Testis (tissue), 2 donors: Measurements from ENCODE around the gene NTM.

Source experiments
- POLR2A ChIP-seq: fragments of 450-650 bp; IDR thresholded peaks from one replicate; pipeline ENCODE4 v1.6.1; 2017; ENCODE audit warnings: antibody characterized with exemption, mild to moderate bottlenecking, moderate library complexity
- TF ChIP-seq, protein P1 (sequence below), 3 experiments: fragments of 450-650 bp in 2 of 3; fragments of 200-600 bp in 1 of 3; sonication (generic) in 1 of 3; IDR thresholded peaks; one replicate each; pipeline ENCODE4 v1.5.1; 2016 to 2019; ENCODE audit warnings: antibody characterized with exemption in 3 of 3, mild to moderate bottlenecking in 2 of 3, moderate library complexity in 1 of 3

DNA sequence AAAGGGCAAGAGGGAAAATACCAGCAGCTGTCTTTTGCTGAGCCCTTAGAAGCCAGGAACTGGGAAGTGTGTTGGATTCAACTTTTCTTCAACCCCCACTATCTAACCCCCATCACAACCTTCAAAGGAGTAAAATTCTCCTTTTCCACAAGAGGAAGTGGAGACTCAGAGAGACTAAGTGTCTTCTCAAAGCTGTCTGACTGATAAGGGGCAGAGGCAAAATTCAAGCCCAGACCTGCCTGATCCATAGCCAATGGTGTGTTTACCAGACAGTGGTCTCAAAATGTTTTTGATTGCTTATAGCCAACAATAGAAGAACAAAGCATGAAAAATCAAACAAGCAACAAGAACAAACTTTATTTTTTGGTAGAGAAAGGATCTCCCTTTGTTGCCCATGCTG, 707.0 kb downstream of the NTM start:
- no peak for TF ChIP-seq POLR2A
- TF ChIP-seq, protein P1, sequence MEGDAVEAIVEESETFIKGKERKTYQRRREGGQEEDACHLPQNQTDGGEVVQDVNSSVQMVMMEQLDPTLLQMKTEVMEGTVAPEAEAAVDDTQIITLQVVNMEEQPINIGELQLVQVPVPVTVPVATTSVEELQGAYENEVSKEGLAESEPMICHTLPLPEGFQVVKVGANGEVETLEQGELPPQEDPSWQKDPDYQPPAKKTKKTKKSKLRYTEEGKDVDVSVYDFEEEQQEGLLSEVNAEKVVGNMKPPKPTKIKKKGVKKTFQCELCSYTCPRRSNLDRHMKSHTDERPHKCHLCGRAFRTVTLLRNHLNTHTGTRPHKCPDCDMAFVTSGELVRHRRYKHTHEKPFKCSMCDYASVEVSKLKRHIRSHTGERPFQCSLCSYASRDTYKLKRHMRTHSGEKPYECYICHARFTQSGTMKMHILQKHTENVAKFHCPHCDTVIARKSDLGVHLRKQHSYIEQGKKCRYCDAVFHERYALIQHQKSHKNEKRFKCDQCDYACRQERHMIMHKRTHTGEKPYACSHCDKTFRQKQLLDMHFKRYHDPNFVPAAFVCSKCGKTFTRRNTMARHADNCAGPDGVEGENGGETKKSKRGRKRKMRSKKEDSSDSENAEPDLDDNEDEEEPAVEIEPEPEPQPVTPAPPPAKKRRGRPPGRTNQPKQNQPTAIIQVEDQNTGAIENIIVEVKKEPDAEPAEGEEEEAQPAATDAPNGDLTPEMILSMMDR (IDR thresholded peaks at IDR 0.05), result no peak
